Measurements from ENCODE around the gene TENM4.

DNA sequence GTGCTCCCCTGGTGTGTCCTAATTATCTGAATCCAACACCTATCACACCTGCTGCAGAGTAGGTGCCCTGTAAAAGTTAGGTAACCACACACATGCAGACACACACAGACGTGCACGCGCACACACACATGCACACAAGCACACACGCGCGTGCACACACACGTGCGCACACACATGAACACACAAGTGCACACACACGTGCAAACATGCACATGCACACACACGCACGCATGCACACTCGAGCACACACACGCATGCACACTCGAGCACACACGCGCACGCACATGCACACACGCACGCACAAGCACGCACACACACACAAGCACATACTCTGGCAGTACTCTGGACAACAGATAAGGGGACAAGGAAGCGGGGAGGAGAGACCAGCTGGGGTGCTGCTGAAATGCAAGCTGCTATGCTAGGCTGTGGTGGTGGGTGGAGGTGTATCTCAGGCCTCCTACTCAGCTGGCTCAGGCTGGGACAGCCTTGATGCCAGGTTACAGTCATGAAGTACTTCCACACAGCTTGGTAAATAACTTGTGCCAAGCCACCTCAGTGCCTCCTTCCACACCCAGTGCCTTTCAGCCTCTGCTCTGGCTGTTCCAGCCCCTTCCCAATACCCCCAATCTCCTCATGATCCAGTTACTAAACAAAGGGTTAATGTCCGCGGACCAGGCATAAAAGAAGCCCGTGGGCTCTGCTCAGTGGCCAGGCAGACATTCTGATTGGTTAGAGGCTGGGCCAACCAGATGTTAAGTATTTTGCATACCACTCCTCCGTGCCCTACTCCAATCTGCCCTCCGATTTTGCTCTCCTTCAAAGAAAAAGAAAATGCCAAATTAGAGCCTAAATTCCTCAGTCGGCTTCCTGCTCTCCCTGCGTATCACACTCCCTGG, 374.1 kb downstream of the TENM4 start:
- TF ChIP-seq, protein P1, sequence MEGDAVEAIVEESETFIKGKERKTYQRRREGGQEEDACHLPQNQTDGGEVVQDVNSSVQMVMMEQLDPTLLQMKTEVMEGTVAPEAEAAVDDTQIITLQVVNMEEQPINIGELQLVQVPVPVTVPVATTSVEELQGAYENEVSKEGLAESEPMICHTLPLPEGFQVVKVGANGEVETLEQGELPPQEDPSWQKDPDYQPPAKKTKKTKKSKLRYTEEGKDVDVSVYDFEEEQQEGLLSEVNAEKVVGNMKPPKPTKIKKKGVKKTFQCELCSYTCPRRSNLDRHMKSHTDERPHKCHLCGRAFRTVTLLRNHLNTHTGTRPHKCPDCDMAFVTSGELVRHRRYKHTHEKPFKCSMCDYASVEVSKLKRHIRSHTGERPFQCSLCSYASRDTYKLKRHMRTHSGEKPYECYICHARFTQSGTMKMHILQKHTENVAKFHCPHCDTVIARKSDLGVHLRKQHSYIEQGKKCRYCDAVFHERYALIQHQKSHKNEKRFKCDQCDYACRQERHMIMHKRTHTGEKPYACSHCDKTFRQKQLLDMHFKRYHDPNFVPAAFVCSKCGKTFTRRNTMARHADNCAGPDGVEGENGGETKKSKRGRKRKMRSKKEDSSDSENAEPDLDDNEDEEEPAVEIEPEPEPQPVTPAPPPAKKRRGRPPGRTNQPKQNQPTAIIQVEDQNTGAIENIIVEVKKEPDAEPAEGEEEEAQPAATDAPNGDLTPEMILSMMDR (IDR thresholded peaks at IDR 0.05): no peak
- no peak for TF ChIP-seq POLR2A (IDR thresholded peaks at IDR 0.05)
- no peak for TF ChIP-seq POLR2AphosphoS5 (IDR thresholded peaks at IDR 0.05)
- no peak for TF ChIP-seq EP300 (IDR thresholded peaks at IDR 0.05)
